B cell (primary cell): ENCODE measurements around the gene ERN1. TPM values are rescaled to one million over a fixed set of nuclear protein-coding genes. Genes with fewer than 3 reads are reported as not detected.

Experiments used
- ATAC-seq: fragments of 200-7000 bp; cut with Tn5 transposase; one replicate; pipeline ENCODE4 v1.10.0; 2021; ENCODE audit warnings: low read depth, mild to moderate bottlenecking, moderate number of reproducible peaks, moderate library complexity
- CTCF ChIA-PET: fragments of 350-600 bp; sonication (Branson Sonifier 250); formaldehyde crosslinking; loops from one replicate; lab custom pipeline; 2021; ENCODE audit warnings: antibody characterized with exemption, inconsistent platforms; lab: Charles Lee
- POLR2A ChIA-PET: fragments of 350-600 bp; sonication (Branson Sonifier 250); formaldehyde crosslinking; loops from one replicate; lab custom pipeline; 2021; ENCODE audit warnings: antibody characterized with exemption; lab: Charles Lee
- DNase-seq: peaks from one replicate; pipeline ENCODE4 v3.0.0; 2013
- H2AFZ ChIP-seq: 2 replicates; pipeline ENCODE4 v1.6.1; 2012; ENCODE audit warnings: mild to moderate bottlenecking, low read depth, low read length; ENCODE audit not compliant: insufficient read depth, poor library complexity, severe bottlenecking
- H3K27ac ChIP-seq, 2 donors: 1 replicate in 1 of 2; 2 replicates in 1 of 2; pipeline ENCODE4 v1.5.1; 2012 to 2013; ENCODE audit warnings: low read length in 2 of 2, mild to moderate bottlenecking in 2 of 2, moderate library complexity in 1 of 2
- H3K27me3 ChIP-seq, 4 experiments: fragments of 200-600 bp in 1 of 4; sonication (generic) in 1 of 4; replicated peaks in 1 of 4; 1 replicate in 2 of 4; 2 replicates in 2 of 4; pipeline versions ENCODE4 v1.6.1 to v1.7.0; 2013 to 2016; ENCODE audit warnings: low read length in 3 of 4, mild to moderate bottlenecking in 2 of 4, mixed read lengths in 1 of 4, moderate library complexity in 1 of 4; ENCODE audit not compliant: insufficient read depth in 4 of 4, control insufficient read depth in 3 of 4; ENCODE audit errors: control extremely low read depth in 1 of 4
- H3K36me3 ChIP-seq, 2 experiments: replicated peaks in 1 of 2; 1 replicate in 1 of 2; 2 replicates in 1 of 2; pipeline versions ENCODE4 v1.6.1 to v1.7.1; 2013; ENCODE audit warnings: low read length in 1 of 2; ENCODE audit not compliant: insufficient read depth in 2 of 2, control insufficient read depth in 1 of 2; ENCODE audit errors: control extremely low read depth in 1 of 2, extremely low read depth in 1 of 2
- H3K4me1 ChIP-seq, 2 donors: fragments of 200-600 bp in 1 of 2; sonication (generic) in 1 of 2; 1 replicate in 1 of 2; 2 replicates in 1 of 2; pipeline versions ENCODE4 v1.5.1 to v1.6.1; 2013 to 2017; ENCODE audit warnings: low read length in 2 of 2; ENCODE audit not compliant: control insufficient read depth in 2 of 2, insufficient read depth in 2 of 2
- H3K4me2 ChIP-seq: replicated peaks from 2 replicates; pipeline ENCODE3; 2012; ENCODE audit warnings: mild to moderate bottlenecking, low read depth, low read length; ENCODE audit not compliant: poor library complexity, severe bottlenecking
- H3K4me3 ChIP-seq, 5 experiments: fragments of 200-600 bp in 1 of 5; sonication (generic) in 1 of 5; 1 replicate in 3 of 5; 2 replicates in 2 of 5; pipeline versions ENCODE4 v1.5.1 to v1.7.0; 2011 to 2016; ENCODE audit warnings: low read length in 4 of 5, mild to moderate bottlenecking in 4 of 5, low read depth in 2 of 5, control low read depth in 1 of 5, moderate library complexity in 1 of 5; ENCODE audit not compliant: insufficient read depth in 1 of 5; ENCODE audit errors: control extremely low read depth in 1 of 5, extremely low read depth in 1 of 5
- H3K79me2 ChIP-seq: fragments of 200-600 bp; sonication (generic); one replicate; pipeline ENCODE4 v1.6.0; 2016; ENCODE audit warnings: low read length; ENCODE audit not compliant: control insufficient read depth, insufficient read depth
- H3K9ac ChIP-seq: fragments of 200-600 bp; sonication (generic); 2 replicates; pipeline ENCODE4 v1.6.1; 2017; ENCODE audit warnings: mild to moderate bottlenecking, low read length, moderate library complexity
- H3K9me3 ChIP-seq, 3 donors: one replicate each; pipeline versions ENCODE4 v1.6.1 to v1.7.1; 2013; ENCODE audit warnings: low read length in 2 of 3; ENCODE audit not compliant: control insufficient read depth in 2 of 3, insufficient read depth in 1 of 3; ENCODE audit errors: control extremely low read depth in 1 of 3
- H4K20me1 ChIP-seq: 2 replicates; pipeline ENCODE4 v1.6.0; 2012; ENCODE audit warnings: mild to moderate bottlenecking, low read length; ENCODE audit not compliant: insufficient read depth, control insufficient read depth, poor library complexity, severe bottlenecking
- H3K27ac Mint-ChIP-seq: one replicate; pipeline ENCODE4 v1.8.0; 2021; ENCODE audit warnings: mixed read lengths
- H3K27me3 Mint-ChIP-seq: one replicate; pipeline ENCODE4 v1.8.0; 2021; ENCODE audit warnings: mixed read lengths
- H3K4me1 Mint-ChIP-seq: one replicate; pipeline ENCODE4 v1.8.0; 2021; ENCODE audit warnings: mixed read lengths
- H3K4me3 Mint-ChIP-seq: one replicate; pipeline ENCODE4 v1.8.0; 2021; ENCODE audit warnings: mixed read lengths
- H3K9me3 Mint-ChIP-seq: one replicate; pipeline ENCODE4 v1.8.0; 2022; ENCODE audit warnings: mixed read lengths; ENCODE audit not compliant: insufficient read depth
- EZH2 ChIP-seq: IDR thresholded peaks from 2 replicates; pipeline ENCODE4 v1.6.1; 2012; ENCODE audit warnings: borderline replicate concordance, low read depth, mild to moderate bottlenecking, moderate library complexity, low read length; ENCODE audit not compliant: insufficient read depth, poor library complexity, severe bottlenecking
- WGBS: methylation state at CpG from one replicate; pipeline ENCODE4 v1.1.5; 2013; ENCODE audit warnings: missing lambda C conversion rate; ENCODE audit not compliant: insufficient coverage; 5-methylcytosine and 5-hydroxymethylcytosine counted together
- intact Hi-C: fragments of 100-400 bp; cut with micrococcal nuclease; formaldehyde crosslinking; loops from one replicate; pipeline ENCODE4 v1.10.0; 2022
- polyA plus RNA-seq: library from polyadenylated mRNA; depleted of rRNA; stranded (reverse); fragments of >200 nt; gene quantifications from 2 replicates; pipeline ENCODE4 v1.2.3, GENCODE V29; 2012
- total RNA-seq, 2 donors: library from RNA; stranded (reverse); fragments of 120-200 nt in 1 of 2; gene quantifications; 1 replicate in 1 of 2; 2 replicates in 1 of 2; pipeline versions ENCODE4 v1.2.3 to v1.2.4, GENCODE V29; 2013 to 2022
- TF ChIP-seq, protein P1 (sequence below): fragments of 200-600 bp; IDR thresholded peaks from one replicate; pipeline ENCODE4 v1.8.0; 2022; ENCODE audit warnings: antibody characterized with exemption, mild to moderate bottlenecking

Gene ERN1
- total and polyA plus RNA-seq, 2 donors (not counting 1 experiment from before 2014, with no cell fraction given), result 7.0 to 19.4 TPM

GRCh38 chr17:64004903-64005733 lies 124.8 kb downstream of the ERN1 start:
- intact Hi-C loops, result no loop called here
- Histone ChIP-seq H3K27me3 (no peaks in the 10 kb centered on the region), H3K79me2 (peaks cover 52% of the 10 kb centered on the region), H3K9me3 (no peaks in the 10 kb centered on the region), H3K36me3 (peaks cover 0 to 74% of the 10 kb centered on the region in 2 experiments), H3K4me2 (no peak overlapping the region), H3K9ac (no peak overlapping the region), H2AFZ (no peak overlapping the region), H3K4me1 (peaks cover 26 to 41% of the 10 kb centered on the region in 2 donors), H4K20me1 (peaks cover 92% of the 10 kb centered on the region), H3K4me3 (no peak overlapping the region), H3K27ac (no peak overlapping the region)
- TF ChIP-seq EZH2, result no peak
- TF ChIP-seq, protein P1, sequence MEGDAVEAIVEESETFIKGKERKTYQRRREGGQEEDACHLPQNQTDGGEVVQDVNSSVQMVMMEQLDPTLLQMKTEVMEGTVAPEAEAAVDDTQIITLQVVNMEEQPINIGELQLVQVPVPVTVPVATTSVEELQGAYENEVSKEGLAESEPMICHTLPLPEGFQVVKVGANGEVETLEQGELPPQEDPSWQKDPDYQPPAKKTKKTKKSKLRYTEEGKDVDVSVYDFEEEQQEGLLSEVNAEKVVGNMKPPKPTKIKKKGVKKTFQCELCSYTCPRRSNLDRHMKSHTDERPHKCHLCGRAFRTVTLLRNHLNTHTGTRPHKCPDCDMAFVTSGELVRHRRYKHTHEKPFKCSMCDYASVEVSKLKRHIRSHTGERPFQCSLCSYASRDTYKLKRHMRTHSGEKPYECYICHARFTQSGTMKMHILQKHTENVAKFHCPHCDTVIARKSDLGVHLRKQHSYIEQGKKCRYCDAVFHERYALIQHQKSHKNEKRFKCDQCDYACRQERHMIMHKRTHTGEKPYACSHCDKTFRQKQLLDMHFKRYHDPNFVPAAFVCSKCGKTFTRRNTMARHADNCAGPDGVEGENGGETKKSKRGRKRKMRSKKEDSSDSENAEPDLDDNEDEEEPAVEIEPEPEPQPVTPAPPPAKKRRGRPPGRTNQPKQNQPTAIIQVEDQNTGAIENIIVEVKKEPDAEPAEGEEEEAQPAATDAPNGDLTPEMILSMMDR, result no peak
- 86% methylated on average over 19 of the region's 19 CpGs for WGBS
- ATAC-seq, result no peak
- H3K9me3 Mint-ChIP-seq, result no peaks in the 10 kb centered on the region
- H3K27me3 Mint-ChIP-seq, result no peaks in the 10 kb centered on the region
- POLR2A ChIA-PET, result interaction anchor here (0.6 kb wide), 1 partner anchor 161 kb away, joined by 9 read pairs; no protein-coding TSS in a partner anchor
- H3K27ac Mint-ChIP-seq, result no peak overlapping the region
- no peak overlapping the region for H3K4me3 Mint-ChIP-seq
- H3K4me1 Mint-ChIP-seq, result peaks cover 25% of the 10 kb centered on the region
- CTCF ChIA-PET, result interaction anchor here (0.7 to 2.2 kb wide), 8 partner anchors 12 to 57 kb away, joined by 3 to 12 read pairs (median 4); partner anchors contain the start of gene ICAM2
- DNase-seq, result no peak
